SKM-1 (cell line): ENCODE results near the gene XIAP.

Experiments used
- DNase-seq: peaks from one replicate; lab custom pipeline; 2025; ENCODE audit not compliant: unreplicated experiment; lab: John Stamatoyannopoulos, UW

XIAP gene

DNA sequence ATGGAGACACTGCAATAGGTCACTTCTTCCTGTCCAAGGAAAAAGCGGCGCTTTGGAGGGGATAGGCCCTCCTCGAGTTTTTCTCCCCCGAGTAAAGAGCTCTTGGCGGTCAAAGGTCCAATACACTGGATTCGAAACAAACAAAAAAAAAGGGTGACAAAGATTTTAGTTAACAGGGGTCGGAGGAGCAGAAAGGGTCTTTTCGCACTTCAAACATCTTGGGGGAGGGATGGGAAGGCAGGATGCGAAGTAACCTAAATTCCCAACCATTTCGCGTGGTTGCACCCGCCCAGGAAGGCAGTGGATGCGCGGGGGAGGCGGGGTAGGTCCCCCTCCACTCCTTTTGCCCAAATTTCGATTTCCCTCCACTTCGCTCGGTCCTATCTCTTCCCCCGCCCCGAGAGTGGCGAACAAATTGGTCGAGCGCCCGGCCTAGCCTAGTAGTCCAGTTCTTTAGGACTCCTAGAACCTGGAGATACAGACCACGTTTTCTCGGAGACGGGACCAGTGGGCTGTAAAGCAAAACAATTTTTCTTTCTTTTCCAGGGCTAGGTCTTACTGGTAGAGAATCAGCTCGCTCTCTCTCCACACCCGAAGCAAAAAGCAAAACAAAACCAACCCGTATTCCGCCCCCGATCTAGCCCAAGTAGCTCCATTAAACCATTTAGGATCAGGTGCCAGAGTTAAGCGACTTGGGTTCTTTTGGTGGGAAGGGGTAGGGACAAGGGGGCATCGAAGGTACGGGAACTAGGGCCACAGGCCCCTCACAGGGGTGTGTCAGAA lies 99.6 kb downstream of the XIAP start:
- DNase-seq, result no peak

DNA sequence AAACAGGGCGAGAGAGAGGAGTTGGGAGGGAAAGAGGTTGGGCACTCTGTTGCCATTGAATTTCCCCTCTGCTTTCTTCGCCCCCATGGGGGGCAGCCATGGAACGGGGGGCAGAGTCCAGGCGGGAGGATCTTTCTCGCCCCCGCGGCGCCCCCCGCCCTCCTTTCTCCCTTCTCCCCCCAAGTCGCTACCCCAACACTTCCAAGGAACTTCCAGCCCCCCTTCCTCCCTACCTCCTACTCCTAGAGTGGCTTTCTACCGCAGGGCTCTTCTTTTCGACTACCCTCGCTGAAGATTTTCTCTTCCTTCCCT lies 101.1 kb downstream of the XIAP start:
- DNase-seq, result no peak

DNA sequence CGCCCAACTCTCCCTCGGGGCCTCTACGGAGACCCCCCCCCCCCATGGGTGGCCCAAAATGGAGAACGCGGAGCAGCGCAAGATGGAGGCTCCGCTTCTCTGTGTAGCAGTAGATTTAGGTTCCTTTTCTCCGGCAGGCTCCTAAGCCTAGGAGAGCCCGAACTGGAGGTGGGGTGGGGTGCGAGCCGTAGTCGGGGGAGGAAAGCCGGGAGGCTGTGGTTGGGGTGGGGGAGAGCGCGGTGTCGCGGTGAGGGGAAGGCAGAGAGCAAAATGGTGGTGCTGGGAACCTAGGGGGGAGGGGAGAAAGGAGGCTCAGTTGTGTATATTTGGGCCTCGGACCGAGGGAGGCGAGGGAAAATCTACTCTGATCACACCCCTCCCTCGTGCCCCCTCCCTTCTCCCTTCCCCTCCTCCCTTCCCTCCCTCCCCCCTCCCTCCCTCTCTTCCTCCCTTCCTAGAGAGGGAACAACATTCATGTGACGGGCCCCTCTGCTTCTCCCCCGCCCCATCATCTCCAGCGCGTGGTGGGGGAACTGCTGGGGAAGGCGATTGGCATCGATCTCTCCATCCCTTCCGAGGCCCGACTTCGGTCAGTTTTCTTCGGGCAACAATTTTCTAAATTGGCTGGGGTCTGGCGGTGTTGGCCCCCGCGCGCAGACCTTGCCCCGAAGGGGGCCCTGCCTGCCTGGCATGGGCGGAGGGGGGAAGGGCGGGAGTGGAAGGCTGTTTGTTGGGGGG lies 101.6 kb downstream of the XIAP start, which contains the start of gene STAG2:
TSS of gene STAG2 (plus strand) at position 439 of the 738 bp plus-strand sequence. CDS start 60,922 bp downstream, outside the sequence.
- DNase-seq, result peak; percentile 43

DNA sequence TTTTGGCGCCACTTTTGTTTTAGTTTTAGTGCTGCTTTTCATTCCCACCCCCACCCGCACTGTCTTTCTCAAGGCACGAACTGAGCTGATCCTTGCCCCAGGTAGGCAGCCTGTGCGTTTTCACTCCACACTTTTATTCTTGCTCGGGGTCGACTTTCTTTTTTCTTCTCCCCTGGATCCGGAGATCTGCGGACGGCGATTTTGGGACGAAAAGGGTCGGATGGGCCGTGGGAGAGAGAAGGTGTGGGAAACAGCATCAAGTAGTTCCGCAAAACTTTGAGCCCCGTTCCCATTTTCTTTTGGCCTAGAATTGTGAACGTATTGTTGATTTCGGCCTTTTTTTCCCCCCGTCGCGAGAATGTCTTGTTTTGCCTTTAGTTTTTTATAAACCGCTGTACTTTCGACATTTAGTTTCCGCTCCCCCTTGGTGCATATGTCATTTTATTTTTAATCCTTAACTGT lies 102.2 kb downstream of the XIAP start:
- no peak for DNase-seq

DNA sequence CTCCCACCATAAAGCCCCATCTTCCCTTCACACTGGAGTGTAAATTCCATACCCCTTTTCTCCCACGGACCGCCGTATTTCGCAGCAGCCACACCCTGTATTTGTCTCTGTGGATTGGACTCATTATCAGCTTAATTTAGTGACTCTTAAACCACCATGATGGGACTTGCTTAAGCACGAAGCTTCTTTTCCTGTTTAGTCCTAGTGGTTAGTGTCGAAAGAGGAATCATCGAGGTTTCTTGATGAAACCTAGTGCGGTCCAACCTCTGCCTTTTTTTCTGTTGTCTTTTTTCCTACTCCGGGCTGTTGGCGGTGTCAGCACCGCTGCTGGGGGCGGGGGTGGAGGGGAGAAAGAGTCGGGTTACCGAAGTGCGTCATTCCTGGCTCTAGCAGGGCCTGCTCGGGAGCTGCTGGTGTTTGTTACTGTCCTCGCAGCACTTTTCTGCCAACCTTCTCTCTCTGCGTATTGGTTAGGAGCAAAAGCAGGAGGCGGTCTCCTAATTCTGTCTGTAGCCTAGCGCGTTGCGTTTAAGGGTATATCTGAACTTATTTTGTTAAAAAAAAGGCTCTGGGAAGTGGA lies 103.0 kb downstream of the XIAP start:
- peak; percentile 74 for DNase-seq
